Effector memory CD4-positive, alpha-beta T cell (primary cell): ENCODE results near the gene WDR4.
"Not testable (repeated sequence)": the region's sequence is repeated elsewhere in the genome, so short reads cannot be mapped to it uniquely, and the experiment has no call there.

Experiments
- DNase-seq, 3 donors: peaks; one replicate each; pipeline ENCODE4 v3.0.0-alpha.2; 2020
- H3K27ac ChIP-seq: 2 replicates; pipeline ENCODE4 v1.7.0; 2013; ENCODE audit warnings: mild to moderate bottlenecking, low read length, moderate library complexity; ENCODE audit not compliant: insufficient read depth, poor library complexity, severe bottlenecking
- H3K27me3 ChIP-seq: replicated peaks from 2 replicates; pipeline ENCODE4 v1.7.0; 2013; ENCODE audit warnings: mild to moderate bottlenecking, low read length; ENCODE audit not compliant: insufficient read depth, control insufficient read depth, poor library complexity, severe bottlenecking
- H3K36me3 ChIP-seq: 2 replicates; pipeline ENCODE4 v1.7.0; 2013; ENCODE audit warnings: mild to moderate bottlenecking, low read length, moderate library complexity; ENCODE audit not compliant: control insufficient read depth, insufficient read depth
- H3K4me1 ChIP-seq: 2 replicates; pipeline ENCODE4 v1.7.0; 2013; ENCODE audit warnings: low read length, mild to moderate bottlenecking; ENCODE audit not compliant: control insufficient read depth, insufficient read depth, poor library complexity, severe bottlenecking
- H3K4me3 ChIP-seq: 2 replicates; pipeline ENCODE4 v1.7.0; 2013; ENCODE audit warnings: low read length, low read depth, mild to moderate bottlenecking; ENCODE audit not compliant: insufficient read depth, poor library complexity, severe bottlenecking
- H3K9me3 ChIP-seq: 2 replicates; pipeline ENCODE4 v1.7.0; 2013; ENCODE audit warnings: mild to moderate bottlenecking, low read length, moderate library complexity; ENCODE audit not compliant: control insufficient read depth

WDR4 gene

GRCh38 chr21:42833859-42834725, 45.2 kb downstream of the WDR4 start:
- H3K4me3 ChIP-seq = no peak overlapping the region
- H3K27ac ChIP-seq = no peak overlapping the region
- H3K27me3 ChIP-seq = no peaks in the 10 kb centered on the region
- H3K4me1 ChIP-seq = peaks cover 26% of the 10 kb centered on the region
- H3K36me3 ChIP-seq = peaks cover 2% of the 10 kb centered on the region
- H3K9me3 ChIP-seq = no peaks in the 10 kb centered on the region
- DNase-seq = no peak

GRCh38 chr21:42833439-42833815, 45.9 kb downstream of the WDR4 start:
- no peak overlapping the region for H3K27ac ChIP-seq
- no peaks in the 10 kb centered on the region for H3K36me3 ChIP-seq
- H3K4me1 ChIP-seq = peaks cover 26% of the 10 kb centered on the region
- no peaks in the 10 kb centered on the region for H3K9me3 ChIP-seq
- H3K4me3 ChIP-seq = no peak overlapping the region
- peak in 1 of 3 donors; percentile 25 for DNase-seq
- H3K27me3 ChIP-seq = no peaks in the 10 kb centered on the region

DNA sequence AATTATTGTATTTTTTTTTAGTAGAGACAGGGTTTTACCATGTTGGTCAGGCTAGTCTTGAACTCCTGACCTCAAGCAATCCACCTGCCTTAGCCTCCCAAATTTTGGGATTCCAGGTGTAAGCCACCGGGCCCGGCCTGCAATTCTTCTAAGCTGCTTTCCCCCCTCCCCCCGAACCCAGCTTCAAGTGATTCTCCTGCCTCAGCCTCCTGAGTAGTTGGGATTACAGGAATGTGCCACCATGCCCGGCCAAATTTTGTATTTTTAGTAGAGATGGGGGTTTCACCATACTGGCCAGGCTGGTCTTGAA, 47.1 kb downstream of the WDR4 start:
- peaks cover 26% of the 10 kb centered on the region for H3K4me1 ChIP-seq
- not testable (repeated sequence) for H3K4me3 ChIP-seq, H3K9me3 ChIP-seq, H3K27ac ChIP-seq, H3K27me3 ChIP-seq, DNase-seq, H3K36me3 ChIP-seq

GRCh38 chr21:42830456-42831455, 48.6 kb downstream of the WDR4 start:
- Histone ChIP-seq H3K27ac (no peak overlapping the region), H3K27me3 (no peaks in the 10 kb centered on the region), H3K9me3 (no peaks in the 10 kb centered on the region), H3K4me1 (peaks cover 26% of the 10 kb centered on the region), H3K4me3 (no peak overlapping the region), H3K36me3 (no peaks in the 10 kb centered on the region)
- DNase-seq = no peak

- Histone ChIP-seq H3K4me1 (peaks cover 26% of the 10 kb centered on the region), H3K27me3 (no peaks in the 10 kb centered on the region), H3K9me3 (no peaks in the 10 kb centered on the region), H3K4me3 (no peak overlapping the region), H3K27ac (no peak overlapping the region), H3K36me3 (no peaks in the 10 kb centered on the region)
- DNase-seq = no peak
These were observed 49.4 kb downstream of the WDR4 start for GRCh38 chr21:42829954-42830353.

DNA sequence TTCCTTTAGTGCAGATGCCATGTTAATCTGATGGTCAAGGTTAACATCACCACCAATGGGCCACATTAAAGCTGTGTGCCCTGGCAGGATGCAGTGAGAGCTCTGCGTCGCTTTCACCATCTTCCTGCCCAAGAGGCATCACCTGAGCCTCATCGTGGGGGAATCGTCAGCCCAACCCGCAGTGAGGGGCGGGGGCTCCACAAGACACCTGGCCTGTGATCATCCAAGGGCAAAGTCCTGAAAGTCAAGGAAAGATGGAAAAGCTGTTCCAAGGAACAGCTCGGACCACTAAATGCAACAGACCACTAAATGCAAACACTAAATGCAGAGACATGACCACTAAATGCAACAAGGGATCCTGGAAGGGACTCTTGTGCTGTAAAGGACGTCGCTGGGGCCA, 49.9 kb downstream of the WDR4 start:
- DNase-seq = no peak
- Histone ChIP-seq H3K9me3 (no peaks in the 10 kb centered on the region), H3K4me3 (no peak overlapping the region), H3K27ac (no peak overlapping the region), H3K36me3 (no peaks in the 10 kb centered on the region), H3K27me3 (no peaks in the 10 kb centered on the region), H3K4me1 (peaks cover 26% of the 10 kb centered on the region)

- no peaks in the 10 kb centered on the region for H3K9me3 ChIP-seq
- H3K27ac ChIP-seq = no peak overlapping the region
- H3K36me3 ChIP-seq = no peaks in the 10 kb centered on the region
- no peak overlapping the region for H3K4me3 ChIP-seq
- DNase-seq = no peak
- H3K4me1 ChIP-seq = peaks cover 18% of the 10 kb centered on the region
- no peaks in the 10 kb centered on the region for H3K27me3 ChIP-seq
These were observed 51.8 kb downstream of the WDR4 start for GRCh38 chr21:42827588-42827987.

DNA sequence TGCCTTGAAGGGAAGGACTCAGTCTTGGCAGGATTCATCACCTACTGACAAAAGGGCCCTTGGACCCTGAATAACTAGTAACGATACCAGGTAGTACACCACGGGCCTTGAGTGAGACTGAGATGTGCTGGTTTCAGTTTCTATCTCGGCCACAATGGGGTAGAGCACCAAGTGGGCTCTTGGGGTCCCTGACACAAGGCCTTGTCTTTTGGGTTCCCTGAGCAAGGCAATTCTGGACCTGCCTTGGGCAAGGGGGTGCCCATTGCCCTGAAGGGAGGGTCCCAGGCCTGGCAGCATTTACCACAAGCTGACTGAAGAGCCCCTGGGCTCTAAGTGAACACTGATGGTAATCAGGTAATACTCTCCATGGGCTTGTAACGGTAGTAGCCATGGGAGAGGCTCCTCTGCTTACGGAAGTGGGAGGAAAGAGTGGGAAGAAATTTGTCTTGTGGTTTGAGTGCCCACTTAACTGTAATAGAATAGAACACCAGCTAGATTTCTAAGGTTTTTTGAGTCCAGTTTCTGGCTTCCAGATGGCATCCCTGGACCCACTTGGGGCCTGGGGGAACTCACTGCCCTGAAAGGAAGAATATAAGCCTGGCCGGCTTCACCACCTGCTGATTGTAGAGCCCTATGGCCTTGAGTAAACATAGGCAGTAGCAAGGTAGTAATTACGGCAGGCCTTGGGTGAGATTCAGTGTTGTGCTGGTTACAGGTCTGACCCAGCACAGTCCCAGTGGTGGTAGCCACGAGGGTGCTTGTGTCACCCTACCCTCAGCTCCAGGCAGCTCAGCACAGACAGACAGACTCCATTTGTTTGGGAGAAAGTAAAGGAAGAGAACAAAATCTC, 58.5 kb downstream of the WDR4 start:
- no peaks in the 10 kb centered on the region for H3K9me3 ChIP-seq
- no peak overlapping the region for H3K4me3 ChIP-seq
- peaks cover 11% of the 10 kb centered on the region for H3K27me3 ChIP-seq
- H3K27ac ChIP-seq = no peak overlapping the region
- H3K36me3 ChIP-seq = no peaks in the 10 kb centered on the region
- no peak for DNase-seq
- H3K4me1 ChIP-seq = no peaks in the 10 kb centered on the region

DNA sequence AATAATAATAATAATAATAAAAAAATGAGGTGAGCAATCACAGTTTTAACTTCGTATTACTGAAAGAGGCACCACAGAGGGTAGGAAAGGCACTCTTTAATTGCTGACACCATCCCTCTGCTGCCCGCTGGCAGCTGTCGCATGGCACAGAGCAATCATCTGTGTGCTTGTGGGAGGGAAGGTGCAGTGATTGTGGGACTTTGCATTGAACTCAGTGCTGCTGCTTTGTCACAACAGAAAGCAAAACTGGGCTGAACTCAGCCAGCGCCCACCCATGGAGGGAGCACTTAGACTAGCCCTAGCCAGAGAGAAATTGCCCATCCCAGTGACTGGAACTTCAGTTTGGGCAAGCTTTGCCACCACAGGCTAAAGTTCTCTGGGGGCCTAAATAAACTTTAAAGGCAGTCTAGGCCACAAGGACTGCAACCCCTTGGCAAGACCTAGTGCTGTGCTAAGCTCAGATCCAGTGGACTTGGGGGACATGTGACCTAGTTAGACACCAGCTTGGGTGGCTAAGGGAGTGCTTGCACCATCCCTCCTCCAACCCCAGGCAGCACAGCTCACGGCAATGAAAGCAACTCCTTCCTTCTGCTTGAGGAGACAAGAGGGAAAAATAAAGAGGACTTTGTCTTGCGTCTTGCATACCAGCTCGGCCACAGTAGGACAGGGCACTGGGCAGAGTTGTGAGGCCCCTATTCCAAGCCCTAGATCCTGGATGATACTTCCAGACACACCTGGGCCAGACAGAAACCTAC, 59.3 kb downstream of the WDR4 start:
- no peak overlapping the region for H3K27ac ChIP-seq
- H3K36me3 ChIP-seq = no peaks in the 10 kb centered on the region
- no peak for DNase-seq
- peaks cover 11% of the 10 kb centered on the region for H3K27me3 ChIP-seq
- H3K4me1 ChIP-seq = no peaks in the 10 kb centered on the region
- no peaks in the 10 kb centered on the region for H3K9me3 ChIP-seq
- H3K4me3 ChIP-seq = no peak overlapping the region
